Hypothalamus (tissue), 51 donors: Measurements from ENCODE around the gene MYOCOS.

Experiments used
- DNase-seq, 51 donors: peaks; one replicate each; lab custom pipeline; 2025; lab: John Stamatoyannopoulos, UW

Gene MYOCOS

GRCh38 chr1:171623651-171624331, 1.7 kb downstream of the MYOCOS start:
- DNase-seq, result no peak

GRCh38 chr1:171625225-171625624, 3.2 kb downstream of the MYOCOS start:
- DNase-seq, result no peak

- no peak for DNase-seq
Measured at GRCh38 chr1:171627020-171627419, 5.0 kb downstream of the MYOCOS start.

- DNase-seq, result no peak
Measured at GRCh38 chr1:171628225-171628624, 6.2 kb downstream of the MYOCOS start.

GRCh38 chr1:171635661-171636060, 13.6 kb downstream of the MYOCOS start:
- no peak for DNase-seq

- DNase-seq, result no peak
Measured at GRCh38 chr1:171636141-171636540, 14.1 kb downstream of the MYOCOS start.

GRCh38 chr1:171637928-171638576, 16.0 kb downstream of the MYOCOS start:
- DNase-seq, result no peak

- no peak for DNase-seq
Measured at GRCh38 chr1:171640225-171640624, 18.2 kb downstream of the MYOCOS start.

- no peak for DNase-seq
Measured at GRCh38 chr1:171641076-171641864, 19.2 kb downstream of the MYOCOS start.

GRCh38 chr1:171642197-171642596, 20.2 kb downstream of the MYOCOS start:
- DNase-seq, result no peak

- no peak for DNase-seq
Measured at GRCh38 chr1:171643156-171643555, 21.1 kb downstream of the MYOCOS start.

GRCh38 chr1:171644805-171645483, 22.9 kb downstream of the MYOCOS start:
- DNase-seq, result peak in 40 of 51 donors; percentile 3 to 67 (median 36)

GRCh38 chr1:171645553-171646248, 23.7 kb downstream of the MYOCOS start:
- peak in 29 of 51 donors; percentile 3 to 62 (median 24) for DNase-seq

- no peak for DNase-seq
Measured at GRCh38 chr1:171646249-171646560, 24.2 kb downstream of the MYOCOS start.

- DNase-seq, result no peak
Measured at GRCh38 chr1:171652234-171652822, 30.3 kb downstream of the MYOCOS start, which contains the start of gene MYOC. Gene MYOC, minus strand, starts transcription at chr1:171652688. Its CDS starts 77 bp downstream, at chr1:171652611.

- DNase-seq, result no peak
Measured at GRCh38 chr1:171653796-171654195, 31.8 kb downstream of the MYOCOS start.

GRCh38 chr1:171654201-171654941, 32.3 kb downstream of the MYOCOS start:
- DNase-seq, result peak in 2 of 51 donors; percentile 0 to 8

- DNase-seq, result peak in 22 of 51 donors; percentile 2 to 40 (median 12)
Measured at GRCh38 chr1:171654942-171655745, 33.1 kb downstream of the MYOCOS start.
